Muscle of back (tissue), 11 donors: ENCODE results near the gene EGFR. TPM values are rescaled to one million over a fixed set of nuclear protein-coding genes. Genes with fewer than 3 reads are reported as not detected.
A peak's percentile ranks its signal among the peaks of the same experiment; 100 is the strongest.

Source experiments
- DNase-seq, 3 donors: peaks; one replicate each; pipeline versions ENCODE4 v3.0.0 to v3.0.0-alpha.2; 2013
- polyA plus RNA-seq, 10 donors: library from polyadenylated mRNA; unstranded; fragments of 120-200 nt; gene quantifications; one replicate each; pipeline ENCODE4 v1.2.1, GENCODE V29; 2013; ENCODE audit not compliant: insufficient read length in 10 of 10

Gene EGFR
- polyA plus RNA-seq, 10 donors, result 21.9 to 37.2 (median 25.8) TPM

- no peak for DNase-seq
These were observed 41.3 kb downstream of the EGFR start for GRCh38 chr7:55060085-55060484.

GRCh38 chr7:55060636-55061022 lies 41.8 kb downstream of the EGFR start:
- DNase-seq, result no peak

GRCh38 chr7:55061726-55062499 lies 43.1 kb downstream of the EGFR start:
- DNase-seq, result no peak

- peak in 1 of 3 donors; percentile 69 for DNase-seq
These were observed 44.2 kb downstream of the EGFR start for GRCh38 chr7:55063061-55063460.

- no peak for DNase-seq
These were observed 44.8 kb downstream of the EGFR start for GRCh38 chr7:55063633-55064032.

- DNase-seq, result peak in 2 of 3 donors; percentile 82 to 97
These were observed 46.3 kb downstream of the EGFR start for GRCh38 chr7:55065079-55065478.

GRCh38 chr7:55065511-55066229 lies 46.9 kb downstream of the EGFR start:
- peak in 2 of 3 donors; percentile 71 to 91 for DNase-seq

GRCh38 chr7:55066524-55066923 lies 47.7 kb downstream of the EGFR start:
- no peak for DNase-seq

- DNase-seq, result no peak
These were observed 48.1 kb downstream of the EGFR start for GRCh38 chr7:55066938-55067337.

GRCh38 chr7:55067748-55068147 lies 48.9 kb downstream of the EGFR start:
- DNase-seq, result no peak

- no peak for DNase-seq
These were observed 50.5 kb downstream of the EGFR start for GRCh38 chr7:55069271-55069792.

- no peak for DNase-seq
These were observed 51.5 kb downstream of the EGFR start for GRCh38 chr7:55070271-55070743.

- peak in 1 of 3 donors; percentile 60 for DNase-seq
These were observed 52.0 kb downstream of the EGFR start for GRCh38 chr7:55070854-55071253.

GRCh38 chr7:55071411-55072175 lies 52.8 kb downstream of the EGFR start:
- peak in 2 of 3 donors; percentile 47 to 85 for DNase-seq

GRCh38 chr7:55072251-55072650 lies 53.4 kb downstream of the EGFR start:
- DNase-seq, result no peak

GRCh38 chr7:55073051-55073511 lies 54.3 kb downstream of the EGFR start:
- DNase-seq, result peak in 1 of 3 donors; percentile 41

GRCh38 chr7:55073976-55074528 lies 55.2 kb downstream of the EGFR start:
- peak in 2 of 3 donors; percentile 55 to 81 for DNase-seq

- peak; percentile 67 to 91 (median 72) for DNase-seq
These were observed 56.7 kb downstream of the EGFR start for GRCh38 chr7:55075464-55076021.

GRCh38 chr7:55077561-55078410 lies 59.0 kb downstream of the EGFR start:
- no peak for DNase-seq
